HCT116 (cell line): Measurements from ENCODE around the gene HTR5A. TPM values are rescaled to one million over a fixed set of nuclear protein-coding genes. Genes with fewer than 3 reads are reported as not detected.

Source experiments
- ATAC-seq: fragments of 200-7000 bp; cut with Tn5 transposase; 2 replicates; pipeline ENCODE4 v1.9.1; 2020; ENCODE audit warnings: mild to moderate bottlenecking, moderate library complexity
- BruUV-seq: library from RNA; stranded (reverse); fragments of 400-500 nt; replicated peaks from 2 replicates; lab custom pipeline; 2021; lab: Mats Ljungman, UMichigan
- CTCF ChIA-PET: fragments of 300-600 bp; sonication (Branson Sonifier 250); formaldehyde crosslinking; loops from one replicate; lab custom pipeline; 2021; ENCODE audit warnings: antibody characterized with exemption; lab: Charles Lee
- POLR2A ChIA-PET: fragments of 300-600, 350-600 bp; sonication (Branson Sonifier 250); formaldehyde crosslinking; loops from one replicate; lab custom pipeline; 2021; ENCODE audit warnings: antibody characterized with exemption; lab: Charles Lee
- RAD21 ChIA-PET, 2 experiments: fragments of 300-600 bp; sonication (Branson Sonifier 250); formaldehyde crosslinking; loops; one replicate each; lab custom pipeline; 2023; ENCODE audit warnings: low total read pairs in 2 of 2; ENCODE audit not compliant: uncharacterized antibody in 2 of 2, unreplicated experiment in 2 of 2, low non-redundant PET in 1 of 2; lab: Charles Lee
- DNase-seq: peaks from one replicate; pipeline ENCODE4 v3.0.0-alpha.2; 2010; ENCODE audit warnings: low read depth, low spot score
- H2AFZ ChIP-seq: fragments of 200-600 bp; shearing (Covaris generic), sonication (generic); 2 replicates; pipeline ENCODE4 v1.6.1; 2017; ENCODE audit warnings: low read depth, mixed run types, mixed read lengths, antibody characterized with exemption, low read length; ENCODE audit not compliant: poor library complexity, severe bottlenecking
- H3K27ac ChIP-seq: 2 replicates; pipeline ENCODE4 v1.5.1; 2012; ENCODE audit warnings: low read depth, low read length
- H3K27me3 ChIP-seq: fragments of 200-600 bp; sonication (generic); 2 replicates; pipeline ENCODE4 v1.6.1; 2016; ENCODE audit warnings: mixed run types, low read length, mixed read lengths; ENCODE audit not compliant: insufficient read depth
- H3K36me3 ChIP-seq, 2 experiments: fragments of 200-500 bp in 1 of 2; fragments of 200-600 bp in 1 of 2; sonication (Bioruptor generic) in 1 of 2; sonication (generic) in 1 of 2; 2 replicates each; pipeline versions ENCODE4 v1.5.1 to v1.6.1; 2014 to 2016; ENCODE audit warnings: low read length in 2 of 2, inconsistent platforms in 1 of 2, mixed read lengths in 1 of 2, mixed run types in 1 of 2; ENCODE audit not compliant: insufficient read depth in 2 of 2, control insufficient read depth in 1 of 2
- H3K4me1 ChIP-seq, 2 experiments: fragments of 200-600 bp in 1 of 2; sonication (generic) in 1 of 2; 2 replicates each; pipeline versions ENCODE4 v1.5.1 to v1.6.1; 2012 to 2017; ENCODE audit warnings: low read length in 2 of 2, inconsistent platforms in 1 of 2, mild to moderate bottlenecking in 1 of 2, mixed read lengths in 1 of 2, mixed run types in 1 of 2, moderate library complexity in 1 of 2; ENCODE audit not compliant: insufficient read depth in 2 of 2, control insufficient read depth in 1 of 2
- H3K4me2 ChIP-seq: fragments of 200-600 bp; sonication (generic); 2 replicates; pipeline ENCODE4 v1.6.1; 2017; ENCODE audit warnings: mixed run types, low read length, mixed read lengths
- H3K4me3 ChIP-seq, 2 experiments: fragments of 200-600 bp in 1 of 2; sonication (generic) in 1 of 2; replicated peaks in 1 of 2; 2 replicates each; pipeline ENCODE4 v1.5.1; 2011 to 2016; ENCODE audit warnings: low read length in 2 of 2, control low read depth in 1 of 2, low read depth in 1 of 2, mild to moderate bottlenecking in 1 of 2, mixed read lengths in 1 of 2, mixed run types in 1 of 2
- H3K79me2 ChIP-seq: fragments of 200-600 bp; sonication (generic); 2 replicates; pipeline ENCODE4 v1.6.1; 2017; ENCODE audit warnings: mild to moderate bottlenecking, mixed run types, low read length, moderate library complexity, mixed read lengths; ENCODE audit not compliant: insufficient read depth
- H3K9ac ChIP-seq: fragments of 200-600 bp; sonication (generic); 2 replicates; pipeline ENCODE4 v1.6.1; 2016; ENCODE audit warnings: low read length, mixed read lengths
- H3K9me2 ChIP-seq: fragments of 200-600 bp; sonication (generic), shearing (Covaris generic); 2 replicates; pipeline ENCODE4 v1.6.1; 2017; ENCODE audit warnings: mixed run types, mild to moderate bottlenecking, moderate library complexity; ENCODE audit not compliant: insufficient read depth
- H3K9me3 ChIP-seq, 2 experiments: fragments of 200-500 bp in 1 of 2; fragments of 200-600 bp in 1 of 2; sonication (Bioruptor generic) in 1 of 2; sonication (generic) in 1 of 2; 2 replicates each; pipeline ENCODE4 v1.6.1; 2014 to 2017; ENCODE audit warnings: low read length in 2 of 2, mixed read lengths in 2 of 2, inconsistent platforms in 1 of 2, low read depth in 1 of 2, mild to moderate bottlenecking in 1 of 2, mixed run types in 1 of 2, moderate library complexity in 1 of 2; ENCODE audit not compliant: control insufficient read depth in 1 of 2, insufficient read depth in 1 of 2
- H4K20me1 ChIP-seq: fragments of 200-600 bp; sonication (generic), shearing (Covaris generic); 2 replicates; pipeline ENCODE4 v1.6.1; 2017; ENCODE audit warnings: mixed run types, mild to moderate bottlenecking, moderate library complexity; ENCODE audit not compliant: insufficient read depth
- CBX3 ChIP-seq: IDR thresholded peaks from 2 replicates; pipeline ENCODE4 v1.6.1; 2012; ENCODE audit warnings: low read depth
- EGR1 ChIP-seq: IDR thresholded peaks from 2 replicates; pipeline ENCODE4 v1.6.1; 2012; ENCODE audit warnings: low read depth
- POLR2A ChIP-seq: IDR thresholded peaks from 2 replicates; pipeline ENCODE4 v1.7.0; 2011; ENCODE audit warnings: borderline replicate concordance; ENCODE audit not compliant: insufficient read depth, insufficient read length; ENCODE audit errors: extremely low read depth
- POLR2AphosphoS5 ChIP-seq: IDR thresholded peaks from 2 replicates; pipeline ENCODE4 v1.6.1; 2011; ENCODE audit warnings: mild to moderate bottlenecking, low read depth, low read length, moderate library complexity
- RAD21 ChIP-seq: IDR thresholded peaks from 2 replicates; pipeline ENCODE4 v1.6.1; 2012; ENCODE audit warnings: low read depth, mild to moderate bottlenecking
- SIN3A ChIP-seq: IDR thresholded peaks from 2 replicates; pipeline ENCODE4 v1.6.1; 2012; ENCODE audit warnings: low read depth
- SRF ChIP-seq: IDR thresholded peaks from 2 replicates; pipeline ENCODE4 v1.6.1; 2012; ENCODE audit warnings: low read depth
- YY1 ChIP-seq: IDR thresholded peaks from 2 replicates; pipeline ENCODE4 v1.6.1; 2011; ENCODE audit warnings: low read length, low read depth, moderate library complexity, mild to moderate bottlenecking; ENCODE audit not compliant: insufficient replicate concordance; ENCODE audit errors: extremely low read depth
- ZNF274 ChIP-seq: fragments of 200-500 bp; sonication (Bioruptor generic); IDR thresholded peaks from 2 replicates; pipeline ENCODE4 v1.6.1; 2014; ENCODE audit warnings: mild to moderate bottlenecking, low read depth, low read length, inconsistent platforms
- intact Hi-C: fragments of 100-400 bp; cut with micrococcal nuclease; formaldehyde crosslinking; loops from 2 replicates; pipeline ENCODE4 v1.10.0; 2022
- total RNA-seq: library from RNA; stranded (reverse); gene quantifications from one replicate; pipeline ENCODE4 v1.2.1, GENCODE V29; 2021; ENCODE audit not compliant: unreplicated experiment
- TF ChIP-seq, protein P1 (sequence below): IDR thresholded peaks from 2 replicates; pipeline ENCODE4 v1.6.1; 2011; ENCODE audit warnings: mild to moderate bottlenecking, low read length, moderate library complexity; ENCODE audit not compliant: insufficient replicate concordance; ENCODE audit errors: extremely low read depth
- TF ChIP-seq, protein P2 (sequence below): IDR thresholded peaks from 2 replicates; pipeline ENCODE4 v1.6.1; 2012
- TF ChIP-seq, protein P3 (sequence below): IDR thresholded peaks from 2 replicates; pipeline ENCODE4 v1.6.1; 2012
- TF ChIP-seq, protein P4 (sequence below): IDR thresholded peaks from 2 replicates; pipeline ENCODE4 v1.6.1; 2012; ENCODE audit warnings: low read depth

HTR5A gene
- total RNA-seq, 1 experiment from 2014 or later = not detected

DNA sequence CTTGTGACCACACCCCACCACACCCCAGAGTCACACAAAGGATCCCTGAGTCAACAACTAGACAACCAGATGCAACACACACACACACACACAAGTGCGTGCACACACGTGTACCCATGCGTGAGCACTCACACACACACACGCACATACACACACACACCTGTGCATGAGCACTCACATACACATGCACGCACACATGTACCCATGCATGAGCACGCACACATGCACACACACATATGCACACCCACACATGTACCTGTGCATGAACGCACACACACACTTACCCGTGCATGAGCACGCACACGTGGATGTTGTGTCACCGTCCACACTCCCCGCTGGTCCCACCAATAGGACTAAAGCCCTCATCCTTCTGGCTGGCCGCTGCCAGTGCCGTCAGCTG, 60.4 kb downstream of the HTR5A start:
- Histone ChIP-seq H3K9me2 (no peaks in the 10 kb centered on the region), H3K9me3 (no peaks in the 10 kb centered on the region), H3K27me3 (no peaks in the 10 kb centered on the region), H3K4me2 (no peak overlapping the region), H3K27ac (no peak overlapping the region), H3K79me2 (no peaks in the 10 kb centered on the region), H3K9ac (no peak overlapping the region), H3K4me1 (no peaks in the 10 kb centered on the region), H2AFZ (no peak overlapping the region), H4K20me1 (no peaks in the 10 kb centered on the region), H3K4me3 (no peak overlapping the region), H3K36me3 (no peaks in the 10 kb centered on the region)
- intact Hi-C loops = no loop called here
- ChIA-PET POLR2A (no interaction called here), RAD21 (no interaction called here), CTCF (no interaction called here)
- no peak for ATAC-seq
- BruUV-seq = no TSS peak
- DNase-seq = no peak
- TF ChIP-seq POLR2A (no peak), YY1 (no peak), CBX3 (no peak), EGR1 (no peak), SIN3A (no peak)
- TF ChIP-seq, protein P1, sequence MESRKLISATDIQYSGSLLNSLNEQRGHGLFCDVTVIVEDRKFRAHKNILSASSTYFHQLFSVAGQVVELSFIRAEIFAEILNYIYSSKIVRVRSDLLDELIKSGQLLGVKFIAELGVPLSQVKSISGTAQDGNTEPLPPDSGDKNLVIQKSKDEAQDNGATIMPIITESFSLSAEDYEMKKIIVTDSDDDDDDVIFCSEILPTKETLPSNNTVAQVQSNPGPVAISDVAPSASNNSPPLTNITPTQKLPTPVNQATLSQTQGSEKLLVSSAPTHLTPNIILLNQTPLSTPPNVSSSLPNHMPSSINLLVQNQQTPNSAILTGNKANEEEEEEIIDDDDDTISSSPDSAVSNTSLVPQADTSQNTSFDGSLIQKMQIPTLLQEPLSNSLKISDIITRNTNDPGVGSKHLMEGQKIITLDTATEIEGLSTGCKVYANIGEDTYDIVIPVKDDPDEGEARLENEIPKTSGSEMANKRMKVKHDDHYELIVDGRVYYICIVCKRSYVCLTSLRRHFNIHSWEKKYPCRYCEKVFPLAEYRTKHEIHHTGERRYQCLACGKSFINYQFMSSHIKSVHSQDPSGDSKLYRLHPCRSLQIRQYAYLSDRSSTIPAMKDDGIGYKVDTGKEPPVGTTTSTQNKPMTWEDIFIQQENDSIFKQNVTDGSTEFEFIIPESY = no peak
- TF ChIP-seq, protein P2, sequence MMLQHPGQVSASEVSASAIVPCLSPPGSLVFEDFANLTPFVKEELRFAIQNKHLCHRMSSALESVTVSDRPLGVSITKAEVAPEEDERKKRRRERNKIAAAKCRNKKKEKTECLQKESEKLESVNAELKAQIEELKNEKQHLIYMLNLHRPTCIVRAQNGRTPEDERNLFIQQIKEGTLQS = no peak

DNA sequence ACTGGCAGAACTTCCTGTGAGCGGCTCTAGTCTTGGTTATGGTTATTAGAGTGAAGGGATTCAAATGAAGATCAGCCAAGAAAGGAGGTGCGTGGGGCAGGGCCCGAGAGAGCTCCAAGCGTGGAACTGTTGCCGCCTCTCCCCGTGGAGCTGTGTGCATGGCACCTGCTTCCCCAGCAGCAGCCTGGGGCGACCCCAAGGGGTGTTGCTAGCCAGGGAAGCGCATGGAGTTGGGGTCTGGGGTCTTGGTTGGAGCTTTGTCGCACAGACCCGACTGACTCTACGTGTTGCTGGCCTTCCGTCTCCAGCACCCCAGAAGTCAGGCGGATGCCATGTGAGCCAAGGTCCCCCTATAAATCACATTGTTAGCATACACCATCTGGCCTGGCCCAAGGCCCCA, 61.0 kb downstream of the HTR5A start:
- intact Hi-C loops = no loop called here
- no peak for ATAC-seq
- RAD21 ChIA-PET = no interaction called here
- Histone ChIP-seq H3K79me2 (no peaks in the 10 kb centered on the region), H4K20me1 (no peaks in the 10 kb centered on the region), H3K9me2 (no peaks in the 10 kb centered on the region), H2AFZ (no peak overlapping the region), H3K9me3 (no peaks in the 10 kb centered on the region), H3K27me3 (no peaks in the 10 kb centered on the region), H3K9ac (no peak overlapping the region), H3K4me1 (no peaks in the 10 kb centered on the region), H3K4me3 (no peak overlapping the region), H3K27ac (no peak overlapping the region), H3K4me2 (no peak overlapping the region), H3K36me3 (no peaks in the 10 kb centered on the region)
- CTCF ChIA-PET = no interaction called here
- no TSS peak for BruUV-seq
- DNase-seq = no peak
- POLR2A ChIA-PET = no interaction called here
- TF ChIP-seq, protein P1 = no peak
- TF ChIP-seq SRF (no peak), RAD21 (no peak), ZNF274 (no peak), YY1 (no peak), POLR2AphosphoS5 (no peak)
- TF ChIP-seq, protein P3, sequence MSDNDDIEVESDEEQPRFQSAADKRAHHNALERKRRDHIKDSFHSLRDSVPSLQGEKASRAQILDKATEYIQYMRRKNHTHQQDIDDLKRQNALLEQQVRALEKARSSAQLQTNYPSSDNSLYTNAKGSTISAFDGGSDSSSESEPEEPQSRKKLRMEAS = no peak
- TF ChIP-seq, protein P4, sequence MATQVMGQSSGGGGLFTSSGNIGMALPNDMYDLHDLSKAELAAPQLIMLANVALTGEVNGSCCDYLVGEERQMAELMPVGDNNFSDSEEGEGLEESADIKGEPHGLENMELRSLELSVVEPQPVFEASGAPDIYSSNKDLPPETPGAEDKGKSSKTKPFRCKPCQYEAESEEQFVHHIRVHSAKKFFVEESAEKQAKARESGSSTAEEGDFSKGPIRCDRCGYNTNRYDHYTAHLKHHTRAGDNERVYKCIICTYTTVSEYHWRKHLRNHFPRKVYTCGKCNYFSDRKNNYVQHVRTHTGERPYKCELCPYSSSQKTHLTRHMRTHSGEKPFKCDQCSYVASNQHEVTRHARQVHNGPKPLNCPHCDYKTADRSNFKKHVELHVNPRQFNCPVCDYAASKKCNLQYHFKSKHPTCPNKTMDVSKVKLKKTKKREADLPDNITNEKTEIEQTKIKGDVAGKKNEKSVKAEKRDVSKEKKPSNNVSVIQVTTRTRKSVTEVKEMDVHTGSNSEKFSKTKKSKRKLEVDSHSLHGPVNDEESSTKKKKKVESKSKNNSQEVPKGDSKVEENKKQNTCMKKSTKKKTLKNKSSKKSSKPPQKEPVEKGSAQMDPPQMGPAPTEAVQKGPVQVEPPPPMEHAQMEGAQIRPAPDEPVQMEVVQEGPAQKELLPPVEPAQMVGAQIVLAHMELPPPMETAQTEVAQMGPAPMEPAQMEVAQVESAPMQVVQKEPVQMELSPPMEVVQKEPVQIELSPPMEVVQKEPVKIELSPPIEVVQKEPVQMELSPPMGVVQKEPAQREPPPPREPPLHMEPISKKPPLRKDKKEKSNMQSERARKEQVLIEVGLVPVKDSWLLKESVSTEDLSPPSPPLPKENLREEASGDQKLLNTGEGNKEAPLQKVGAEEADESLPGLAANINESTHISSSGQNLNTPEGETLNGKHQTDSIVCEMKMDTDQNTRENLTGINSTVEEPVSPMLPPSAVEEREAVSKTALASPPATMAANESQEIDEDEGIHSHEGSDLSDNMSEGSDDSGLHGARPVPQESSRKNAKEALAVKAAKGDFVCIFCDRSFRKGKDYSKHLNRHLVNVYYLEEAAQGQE = no peak
